ENCODE results near the gene DCTD. TPM values are rescaled to one million over a fixed set of nuclear protein-coding genes. Genes with fewer than 3 reads are reported as not detected.

DCTD gene
- total and polyA plus RNA-seq, 2 experiments from 2014 or later, result 39.3 to 40.3 TPM

DNA sequence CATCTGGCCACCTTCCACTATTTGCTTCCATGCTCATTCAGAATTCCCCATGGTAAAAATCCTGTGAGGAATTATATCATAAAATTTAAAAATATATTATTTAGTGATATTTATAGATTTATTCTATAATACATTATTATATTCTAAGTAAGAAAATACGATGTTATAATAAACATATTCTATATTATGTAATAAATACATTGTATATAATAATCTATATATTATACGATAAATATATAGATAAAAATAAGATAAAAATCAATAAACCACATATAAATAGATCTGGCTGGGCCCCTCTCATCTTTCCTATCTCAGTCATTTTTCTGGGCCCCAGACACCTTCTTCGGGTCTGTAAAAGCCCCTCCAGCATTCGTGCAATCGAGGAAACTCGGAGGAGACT, 68.5 kb downstream of the DCTD start:
- TF ChIP-seq ZNF331 (CRISPR knock-in tag; IDR thresholded peaks at IDR 0.05; ENCODE audit: low read depth) (no peak), JUNB (IDR thresholded peaks at IDR 0.05; ENCODE audit: unreplicated experiment) (no peak), EZH2 (IDR thresholded peaks at IDR 0.05; ENCODE audit: low read depth, unreplicated experiment) (no peak)
- TF ChIP-seq, protein P1, sequence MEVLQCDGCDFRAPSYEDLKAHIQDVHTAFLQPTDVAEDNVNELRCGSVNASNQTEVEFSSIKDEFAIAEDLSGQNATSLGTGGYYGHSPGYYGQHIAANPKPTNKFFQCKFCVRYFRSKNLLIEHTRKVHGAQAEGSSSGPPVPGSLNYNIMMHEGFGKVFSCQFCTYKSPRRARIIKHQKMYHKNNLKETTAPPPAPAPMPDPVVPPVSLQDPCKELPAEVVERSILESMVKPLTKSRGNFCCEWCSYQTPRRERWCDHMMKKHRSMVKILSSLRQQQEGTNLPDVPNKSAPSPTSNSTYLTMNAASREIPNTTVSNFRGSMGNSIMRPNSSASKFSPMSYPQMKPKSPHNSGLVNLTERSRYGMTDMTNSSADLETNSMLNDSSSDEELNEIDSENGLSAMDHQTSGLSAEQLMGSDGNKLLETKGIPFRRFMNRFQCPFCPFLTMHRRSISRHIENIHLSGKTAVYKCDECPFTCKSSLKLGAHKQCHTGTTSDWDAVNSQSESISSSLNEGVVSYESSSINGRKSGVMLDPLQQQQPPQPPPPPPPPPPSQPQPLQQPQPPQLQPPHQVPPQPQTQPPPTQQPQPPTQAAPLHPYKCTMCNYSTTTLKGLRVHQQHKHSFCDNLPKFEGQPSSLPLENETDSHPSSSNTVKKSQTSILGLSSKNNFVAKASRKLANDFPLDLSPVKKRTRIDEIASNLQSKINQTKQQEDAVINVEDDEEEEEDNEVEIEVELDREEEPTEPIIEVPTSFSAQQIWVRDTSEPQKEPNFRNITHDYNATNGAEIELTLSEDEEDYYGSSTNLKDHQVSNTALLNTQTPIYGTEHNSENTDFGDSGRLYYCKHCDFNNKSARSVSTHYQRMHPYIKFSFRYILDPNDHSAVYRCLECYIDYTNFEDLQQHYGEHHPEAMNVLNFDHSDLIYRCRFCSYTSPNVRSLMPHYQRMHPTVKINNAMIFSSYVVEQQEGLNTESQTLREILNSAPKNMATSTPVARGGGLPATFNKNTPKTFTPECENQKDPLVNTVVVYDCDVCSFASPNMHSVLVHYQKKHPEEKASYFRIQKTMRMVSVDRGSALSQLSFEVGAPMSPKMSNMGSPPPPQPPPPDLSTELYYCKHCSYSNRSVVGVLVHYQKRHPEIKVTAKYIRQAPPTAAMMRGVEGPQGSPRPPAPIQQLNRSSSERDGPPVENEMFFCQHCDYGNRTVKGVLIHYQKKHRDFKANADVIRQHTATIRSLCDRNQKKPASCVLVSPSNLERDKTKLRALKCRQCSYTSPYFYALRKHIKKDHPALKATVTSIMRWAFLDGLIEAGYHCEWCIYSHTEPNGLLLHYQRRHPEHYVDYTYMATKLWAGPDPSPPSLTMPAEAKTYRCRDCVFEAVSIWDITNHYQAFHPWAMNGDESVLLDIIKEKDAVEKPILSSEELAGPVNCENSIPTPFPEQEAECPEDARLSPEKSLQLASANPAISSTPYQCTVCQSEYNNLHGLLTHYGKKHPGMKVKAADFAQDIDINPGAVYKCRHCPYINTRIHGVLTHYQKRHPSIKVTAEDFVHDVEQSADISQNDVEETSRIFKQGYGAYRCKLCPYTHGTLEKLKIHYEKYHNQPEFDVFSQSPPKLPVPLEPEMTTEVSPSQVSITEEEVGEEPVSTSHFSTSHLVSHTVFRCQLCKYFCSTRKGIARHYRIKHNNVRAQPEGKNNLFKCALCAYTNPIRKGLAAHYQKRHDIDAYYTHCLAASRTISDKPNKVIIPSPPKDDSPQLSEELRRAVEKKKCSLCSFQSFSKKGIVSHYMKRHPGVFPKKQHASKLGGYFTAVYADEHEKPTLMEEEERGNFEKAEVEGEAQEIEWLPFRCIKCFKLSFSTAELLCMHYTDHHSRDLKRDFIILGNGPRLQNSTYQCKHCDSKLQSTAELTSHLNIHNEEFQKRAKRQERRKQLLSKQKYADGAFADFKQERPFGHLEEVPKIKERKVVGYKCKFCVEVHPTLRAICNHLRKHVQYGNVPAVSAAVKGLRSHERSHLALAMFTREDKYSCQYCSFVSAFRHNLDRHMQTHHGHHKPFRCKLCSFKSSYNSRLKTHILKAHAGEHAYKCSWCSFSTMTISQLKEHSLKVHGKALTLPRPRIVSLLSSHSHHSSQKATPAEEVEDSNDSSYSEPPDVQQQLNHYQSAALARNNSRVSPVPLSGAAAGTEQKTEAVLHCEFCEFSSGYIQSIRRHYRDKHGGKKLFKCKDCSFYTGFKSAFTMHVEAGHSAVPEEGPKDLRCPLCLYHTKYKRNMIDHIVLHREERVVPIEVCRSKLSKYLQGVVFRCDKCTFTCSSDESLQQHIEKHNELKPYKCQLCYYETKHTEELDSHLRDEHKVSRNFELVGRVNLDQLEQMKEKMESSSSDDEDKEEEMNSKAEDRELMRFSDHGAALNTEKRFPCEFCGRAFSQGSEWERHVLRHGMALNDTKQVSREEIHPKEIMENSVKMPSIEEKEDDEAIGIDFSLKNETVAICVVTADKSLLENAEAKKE (CRISPR knock-in tag; IDR thresholded peaks at IDR 0.05), result no peak
- TF ChIP-seq, protein P2, sequence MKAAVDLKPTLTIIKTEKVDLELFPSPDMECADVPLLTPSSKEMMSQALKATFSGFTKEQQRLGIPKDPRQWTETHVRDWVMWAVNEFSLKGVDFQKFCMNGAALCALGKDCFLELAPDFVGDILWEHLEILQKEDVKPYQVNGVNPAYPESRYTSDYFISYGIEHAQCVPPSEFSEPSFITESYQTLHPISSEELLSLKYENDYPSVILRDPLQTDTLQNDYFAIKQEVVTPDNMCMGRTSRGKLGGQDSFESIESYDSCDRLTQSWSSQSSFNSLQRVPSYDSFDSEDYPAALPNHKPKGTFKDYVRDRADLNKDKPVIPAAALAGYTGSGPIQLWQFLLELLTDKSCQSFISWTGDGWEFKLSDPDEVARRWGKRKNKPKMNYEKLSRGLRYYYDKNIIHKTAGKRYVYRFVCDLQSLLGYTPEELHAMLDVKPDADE (IDR thresholded peaks at IDR 0.05), result no peak
- H3F3A ChIP-seq (replicated peaks; ENCODE audit: low read depth), result no peaks in the 10 kb centered on the region
- H3K9me2 ChIP-seq (ENCODE audit: insufficient read depth), result no peaks in the 10 kb centered on the region
- H2AFZ ChIP-seq, result no peak overlapping the region
- no peak overlapping the region for H3K4me2 ChIP-seq
- H4K20me1 ChIP-seq (replicated peaks; ENCODE audit: insufficient read depth), result no peaks in the 10 kb centered on the region
- H3K27ac ChIP-seq (ENCODE audit: low read depth), result no peak overlapping the region
- no peaks in the 10 kb centered on the region for H3K4me1 ChIP-seq (ENCODE audit: insufficient read depth)
- no peaks in the 10 kb centered on the region for H3K27me3 ChIP-seq (ENCODE audit: insufficient read depth)
- Mint-ChIP-seq H3K4me1 (peaks cover 12% of the 10 kb centered on the region), H3K9me3 (peaks cover 12% of the 10 kb centered on the region), H3K27me3 (ENCODE audit: insufficient read depth, low read depth, poor library complexity) (peaks cover 4% of the 10 kb centered on the region), H3K27ac (no peak overlapping the region), H3K36me3 (ENCODE audit: low read depth) (peaks cover 3% of the 10 kb centered on the region; the same call in 2 of the 3 replicates), H3K4me3 (no peak overlapping the region)
- no peaks in the 10 kb centered on the region for H3K79me2 ChIP-seq (replicated peaks; ENCODE audit: insufficient read depth)
- DNase-seq (ENCODE audit: low spot score) (no peak), ATAC-seq (no peak)
- no peak overlapping the region for H3K4me3 ChIP-seq
- H3K36me3 ChIP-seq (ENCODE audit: insufficient read depth), result no peaks in the 10 kb centered on the region
